G401 (cell line): ENCODE data around the gene CAPN9. TPM values are rescaled to one million over a fixed set of nuclear protein-coding genes. Genes with fewer than 3 reads are reported as not detected.
"Not testable (repeated sequence)": the region's sequence is repeated elsewhere in the genome, so short reads cannot be mapped to it uniquely, and the experiment has no call there.

Experiments used
- DNase-seq: peaks from one replicate; pipeline ENCODE4 v3.0.0-alpha.2; 2015; ENCODE audit warnings: low spot score
- in situ Hi-C: cut with HindIII; loops from 2 replicates; pipeline ENCODE4 v1.10.0; 2016; ENCODE audit warnings: low sequenced_read_pairs, mixed read lengths
- total RNA-seq: library from RNA; depleted of rRNA; stranded (reverse); fragments of >200 nt; shearing (Covaris generic); gene quantifications from 2 replicates; pipeline ENCODE4 v1.2.3, GENCODE V29; 2014; rRNA removed

CAPN9 gene
- total RNA-seq, 1 experiment from 2014 or later: 0.20 TPM

DNA sequence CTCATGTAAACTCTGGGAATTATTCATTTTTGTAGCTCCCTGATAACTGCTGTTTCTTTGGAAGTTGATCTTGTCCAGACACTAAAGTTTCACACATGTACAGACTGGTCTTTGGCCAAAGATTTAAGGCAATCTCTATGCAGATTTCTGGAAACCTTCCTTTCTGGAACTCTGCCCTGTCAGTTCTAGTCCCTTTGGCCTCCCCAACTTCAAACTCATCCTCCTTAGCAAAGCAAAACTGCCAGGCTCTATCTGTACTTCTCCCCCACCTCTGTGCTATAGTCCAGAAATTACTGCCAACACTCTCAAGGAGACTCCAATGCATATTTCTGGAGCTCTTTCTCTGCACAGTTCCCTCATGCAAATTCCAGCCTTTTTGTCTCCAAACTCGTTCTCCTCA is 84.6 kb downstream of the CAPN9 start:
- no peak for DNase-seq
- in situ Hi-C loops: no loop called here

DNA sequence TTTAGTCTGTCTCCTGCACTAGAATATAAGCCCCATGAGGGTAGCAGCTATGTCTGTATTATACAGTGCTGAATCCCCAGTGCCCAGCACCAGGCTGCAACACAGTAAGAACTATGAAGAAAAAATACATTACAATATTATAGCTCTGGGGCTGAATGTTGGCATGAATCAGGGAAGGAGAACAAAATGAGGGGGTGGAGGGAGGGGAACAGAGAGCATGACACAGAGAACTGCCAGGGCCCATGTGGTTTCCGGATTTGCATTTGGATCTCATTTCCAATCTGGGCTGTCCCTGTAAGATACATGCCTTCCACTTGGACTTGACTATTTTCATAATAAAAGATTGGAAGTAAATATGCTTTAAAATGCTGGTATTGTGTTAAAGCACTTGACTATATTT is 85.3 kb downstream of the CAPN9 start:
- no peak for DNase-seq
- in situ Hi-C loops: no loop called here

DNA sequence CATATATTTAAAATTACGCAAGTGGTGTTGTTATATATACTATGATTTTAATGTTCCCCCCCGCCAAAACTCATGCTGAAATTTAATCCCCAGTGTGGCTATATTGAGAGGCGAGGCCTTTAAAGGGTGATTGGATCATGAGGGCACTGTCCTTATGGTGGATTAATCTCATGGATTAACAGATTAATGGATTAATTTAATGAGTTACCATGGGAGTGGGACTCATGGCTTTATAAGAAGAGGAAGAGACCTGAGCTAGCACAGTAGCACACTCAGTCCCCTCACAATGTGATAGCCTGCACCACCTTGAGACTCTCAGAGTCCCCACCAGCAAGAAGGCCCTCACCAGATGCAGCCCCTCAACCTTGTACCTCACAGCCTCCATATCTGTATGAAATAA is 86.3 kb downstream of the CAPN9 start:
- in situ Hi-C loops: no loop called here
- no peak for DNase-seq

DNA sequence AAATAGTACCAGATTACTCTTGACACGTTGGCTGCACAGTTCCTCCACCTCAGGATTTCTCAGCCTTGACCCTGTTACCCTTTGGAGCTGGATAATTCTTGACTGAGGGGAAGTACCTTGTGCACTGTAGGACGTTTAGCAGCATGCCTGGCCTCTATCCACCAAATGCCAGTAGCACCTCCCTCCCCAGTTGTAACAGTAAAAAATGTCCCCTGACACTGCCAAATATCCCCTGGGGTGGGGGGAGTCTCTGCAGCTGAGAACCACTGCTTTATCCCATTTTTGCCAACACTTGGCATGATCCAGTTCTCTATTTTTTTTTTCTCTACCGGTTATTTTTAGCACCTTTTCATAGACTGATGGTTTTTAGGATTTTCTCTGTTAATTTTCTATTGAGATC is 87.1 kb downstream of the CAPN9 start:
- in situ Hi-C loops: no loop called here
- DNase-seq: no peak

DNA sequence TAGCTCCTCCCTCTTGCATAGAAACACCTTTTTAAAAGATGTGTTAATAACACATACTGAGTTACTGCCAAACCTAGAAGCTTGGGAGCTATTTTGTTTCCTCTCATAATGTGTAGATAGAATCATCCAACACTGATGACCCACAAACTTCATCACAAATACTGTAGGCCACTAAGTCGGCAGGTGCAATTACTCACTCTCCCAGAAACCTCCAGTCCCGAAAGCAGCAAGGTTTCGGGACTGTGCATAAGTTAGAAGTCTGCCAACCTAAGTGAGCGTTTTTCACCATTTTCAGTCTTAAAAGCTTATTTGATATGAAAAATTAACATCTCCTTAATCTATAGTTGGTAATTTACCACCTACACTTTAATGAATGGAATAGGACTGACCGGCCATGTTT is 89.2 kb downstream of the CAPN9 start:
- in situ Hi-C loops: no loop called here
- no peak for DNase-seq

DNA sequence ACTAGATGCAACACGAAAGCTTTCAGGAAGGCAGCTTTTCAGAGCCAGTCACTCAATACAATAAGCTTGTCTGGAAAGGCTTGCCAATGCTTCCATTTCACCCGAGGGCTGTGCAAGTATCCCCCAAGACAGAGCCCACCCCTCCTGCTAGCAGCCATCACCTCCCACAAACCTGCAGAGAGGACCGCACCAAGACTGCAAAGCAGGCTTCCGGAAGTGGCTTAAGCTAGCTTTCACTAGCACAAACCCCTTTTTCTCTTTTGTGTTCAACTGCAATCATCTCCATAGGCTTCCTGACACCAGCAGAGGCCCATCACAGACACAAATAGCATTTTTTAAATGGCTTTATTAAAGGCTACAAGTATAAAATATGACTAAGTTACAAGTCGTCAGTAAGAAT is 89.6 kb downstream of the CAPN9 start:
- DNase-seq: no peak
- in situ Hi-C loops: no loop called here

DNA sequence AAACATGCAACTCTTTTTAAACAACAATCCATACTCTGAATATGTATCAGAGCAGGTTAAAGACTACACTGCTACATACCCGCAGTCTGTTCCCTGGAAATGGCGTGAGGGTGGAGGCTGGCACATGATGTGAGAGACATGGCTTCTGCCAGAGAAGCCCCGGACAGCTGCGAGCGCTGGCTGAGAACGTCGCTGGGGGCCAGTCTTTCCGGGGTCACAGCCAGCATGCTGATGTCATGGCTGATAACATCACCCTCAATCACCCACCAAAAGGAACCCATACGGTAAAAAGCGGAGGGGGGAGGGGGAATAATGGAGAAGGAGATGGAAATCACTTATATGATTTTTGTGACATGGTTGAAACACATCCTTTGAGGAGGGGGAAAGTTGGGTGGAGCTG is 92.0 kb downstream of the CAPN9 start:
- no peak for DNase-seq
- in situ Hi-C loops: no loop called here

DNA sequence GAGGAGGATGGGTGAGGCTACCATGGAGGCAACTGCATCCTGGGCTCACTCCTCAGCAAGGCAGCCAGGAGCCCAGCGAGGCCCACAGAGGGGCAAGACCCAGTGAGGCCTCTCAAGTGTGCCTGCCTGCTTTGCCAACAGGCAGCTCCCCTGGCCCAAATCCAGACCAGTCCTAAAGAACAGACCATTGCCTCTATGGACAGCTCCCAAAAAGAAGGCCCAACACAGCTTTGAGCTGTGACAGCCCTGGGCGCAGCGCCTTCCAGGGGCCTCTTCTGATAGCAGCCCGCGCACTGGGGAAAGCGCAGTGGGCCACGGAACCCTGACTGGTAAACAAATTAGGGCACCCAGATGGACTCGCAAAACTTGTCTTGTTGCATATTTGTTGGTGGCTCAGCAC is 95.6 kb downstream of the CAPN9 start:
- DNase-seq: no peak
- in situ Hi-C loops: no loop called here

DNA sequence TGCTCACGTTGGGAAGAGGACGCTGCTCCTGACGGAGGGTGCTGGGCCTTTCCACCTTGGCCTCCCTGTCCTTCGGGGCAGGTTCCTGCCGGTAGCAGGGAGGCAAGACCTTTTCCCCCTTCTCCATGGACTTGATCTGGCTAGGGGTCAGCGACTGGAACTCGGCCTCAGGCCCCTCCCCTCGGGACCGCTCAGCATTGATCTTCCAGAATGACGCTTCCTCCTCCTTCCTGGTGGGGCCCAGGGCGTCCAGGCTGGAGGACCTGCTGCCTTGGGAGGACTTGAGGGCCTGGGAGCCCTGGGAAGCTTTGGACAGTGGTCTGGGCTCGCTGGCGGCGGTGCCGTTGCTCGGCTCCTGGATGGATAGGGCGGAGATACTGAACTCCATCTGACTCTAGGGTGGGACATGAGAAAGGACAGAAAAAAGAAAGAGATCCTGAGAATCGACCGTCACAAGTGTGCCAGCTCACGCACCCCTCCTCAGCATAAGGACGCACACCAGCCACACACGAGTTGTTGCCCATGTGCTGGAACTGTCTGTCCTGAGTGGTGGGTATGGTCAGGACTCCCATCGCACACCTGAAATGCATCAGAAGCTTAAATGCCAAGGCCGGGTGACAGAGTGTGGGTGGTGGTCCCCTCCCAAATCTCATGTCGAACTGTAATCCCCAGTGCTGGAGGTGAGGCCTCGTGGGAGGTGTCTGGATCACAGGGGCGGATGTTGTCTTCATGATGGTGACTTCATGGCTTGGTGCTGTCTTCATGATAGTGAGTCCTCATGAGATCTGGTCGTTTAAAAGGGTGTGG is 96.5 kb downstream of the CAPN9 start:
- DNase-seq: no peak
- in situ Hi-C loops: no loop called here

DNA sequence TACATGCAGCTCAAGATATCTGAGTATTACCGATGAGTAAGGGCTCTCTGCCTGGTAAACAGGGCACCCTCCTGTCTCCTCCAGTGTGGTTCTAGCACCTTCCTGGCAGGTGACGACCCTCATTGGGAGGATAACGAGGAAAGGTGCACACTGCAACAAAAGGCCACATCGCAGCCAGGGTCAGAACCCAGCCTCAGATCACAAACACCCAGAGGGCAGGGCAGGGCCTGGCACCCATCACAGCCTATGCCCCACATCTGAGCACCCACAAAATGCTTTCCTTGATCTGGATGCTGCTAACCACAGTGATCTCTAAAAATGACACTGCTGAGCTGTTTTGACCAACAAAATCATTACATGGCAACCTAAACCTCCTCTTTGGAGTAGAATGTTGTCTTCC is 97.4 kb downstream of the CAPN9 start:
- no peak for DNase-seq
- in situ Hi-C loops: no loop called here

DNA sequence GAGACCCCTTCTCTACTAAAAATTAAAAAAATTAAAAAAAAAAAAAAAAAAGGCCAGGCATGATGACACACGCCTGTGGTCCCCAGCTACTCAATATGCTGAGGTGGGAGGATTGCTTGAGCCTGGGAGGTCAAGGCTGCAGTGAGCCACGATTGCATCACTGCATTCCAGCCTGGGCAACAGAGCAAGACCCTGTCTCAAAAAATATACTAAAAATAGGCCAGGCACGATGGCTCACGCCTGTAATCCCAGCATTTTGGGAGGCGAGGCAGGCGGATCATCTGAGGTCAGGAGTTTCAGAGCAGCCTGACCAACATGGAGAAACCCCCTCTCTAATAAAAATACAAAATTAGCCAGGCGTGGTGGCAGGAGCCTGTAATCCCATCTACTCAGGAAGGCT is 98.0 kb downstream of the CAPN9 start:
- DNase-seq, in situ Hi-C loops: not testable (repeated sequence)

DNA sequence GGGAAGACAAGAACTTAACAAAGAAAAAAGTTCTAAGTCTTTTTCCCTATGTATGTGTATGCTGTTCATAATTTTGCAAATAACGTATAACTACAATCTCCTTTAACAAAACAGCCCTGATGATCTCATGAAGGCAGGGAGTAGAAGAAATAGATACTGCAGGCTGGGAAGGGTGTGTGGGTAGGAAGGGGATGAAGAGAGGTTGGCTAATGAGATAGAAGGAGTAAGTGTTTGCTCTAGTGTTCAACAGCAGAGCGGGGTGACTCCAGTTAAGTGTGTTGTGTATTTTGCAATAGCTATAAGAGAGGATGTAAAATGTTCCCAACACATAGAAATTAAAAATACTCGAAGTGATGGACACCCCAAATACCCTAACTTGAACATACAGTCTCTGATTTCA is 101.0 kb downstream of the CAPN9 start:
- in situ Hi-C loops: no loop called here
- DNase-seq: no peak

DNA sequence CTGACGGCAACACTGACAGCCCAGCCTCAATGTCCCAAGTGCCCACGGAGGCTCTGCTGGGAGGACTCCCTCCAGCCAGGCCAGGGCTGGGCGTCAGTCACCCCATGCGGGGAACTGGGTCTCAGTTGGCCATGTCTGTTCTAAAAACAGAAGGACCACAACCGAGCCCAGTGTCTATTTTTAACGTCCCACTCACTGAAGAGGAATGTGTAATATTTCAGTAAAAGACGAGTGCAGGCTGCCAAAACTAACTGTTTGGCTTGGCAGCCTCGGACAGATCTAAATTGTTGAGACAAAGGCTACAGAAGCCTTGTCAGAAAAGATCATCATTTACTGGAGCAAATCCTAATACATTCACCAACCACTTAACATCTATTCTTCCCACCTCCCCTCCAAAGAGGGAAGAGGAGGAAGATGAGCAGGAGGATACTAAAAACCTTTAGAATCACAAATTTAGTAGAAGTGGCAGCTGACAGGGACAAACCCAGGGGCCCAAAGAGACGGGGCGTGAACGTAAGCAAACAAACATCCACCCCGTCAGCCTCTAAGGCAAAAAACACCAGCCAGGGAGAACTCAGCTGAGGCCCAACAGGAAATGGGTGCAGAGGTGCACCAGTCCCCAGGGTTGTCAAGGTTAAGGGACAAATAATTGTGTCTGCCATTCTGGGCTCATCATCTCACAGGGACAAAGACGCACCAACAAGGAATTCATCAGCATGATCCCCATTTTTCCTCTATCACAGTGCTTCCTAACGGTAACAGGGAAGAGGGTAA is 102.5 kb downstream of the CAPN9 start:
- DNase-seq: peak; percentile 33
- in situ Hi-C loops: no loop called here

DNA sequence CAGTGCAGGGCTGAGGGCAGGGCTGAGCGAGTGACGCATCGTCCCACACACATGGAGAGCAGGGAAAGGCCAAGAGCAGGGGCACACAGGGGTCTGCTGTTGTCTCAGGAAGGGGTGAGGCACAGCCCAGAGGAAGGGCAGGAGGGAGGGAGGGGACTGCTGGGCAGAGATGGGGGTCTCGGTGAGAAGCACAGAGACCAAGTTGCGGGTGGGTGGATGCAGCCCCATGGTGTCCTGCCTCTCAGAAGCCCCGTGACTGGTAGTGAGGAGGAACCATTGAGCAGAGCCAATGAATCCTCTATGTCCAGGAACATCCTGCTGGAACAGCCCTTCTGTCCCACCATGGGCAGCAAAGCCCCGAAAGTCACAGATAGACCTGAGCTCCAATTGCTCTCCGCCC is 103.4 kb downstream of the CAPN9 start:
- no peak for DNase-seq
- in situ Hi-C loops: no loop called here

DNA sequence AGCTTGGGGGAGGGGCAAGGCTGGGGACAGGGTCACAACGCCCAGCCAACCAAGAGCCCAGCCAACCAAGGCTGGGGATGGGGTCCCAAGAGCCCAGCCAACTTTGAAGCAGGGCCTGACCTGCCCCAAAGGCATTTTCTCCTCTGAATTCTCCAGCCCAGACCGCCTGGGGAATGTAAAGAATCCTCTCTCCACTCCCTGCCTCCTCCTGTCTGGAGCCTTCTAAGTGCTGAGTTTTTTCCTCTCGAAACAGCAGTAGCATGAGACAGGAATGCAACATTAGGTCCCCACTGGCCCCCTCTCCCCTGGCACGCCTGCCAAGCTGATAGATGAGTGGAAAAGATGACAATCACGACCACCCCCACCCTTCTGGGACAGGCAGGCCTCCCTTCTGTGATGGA is 104.1 kb downstream of the CAPN9 start:
- in situ Hi-C loops: no loop called here
- DNase-seq: no peak

Other genes with a start within 250 kb of the CAPN9 start
- 24.5 and 35.5 TPM in 2 replicates for gene COG2, start 104.9 kb upstream of the CAPN9 start, total RNA-seq
- not detected in 2 replicates for gene AGT, start 33.3 kb upstream of the CAPN9 start, total RNA-seq
- 22.6 and 35.6 TPM in 2 replicates for gene C1orf198, start 121.1 kb downstream of the CAPN9 start, total RNA-seq
- 3.5 and 14.8 TPM in 2 replicates for gene TTC13, start 231.5 kb downstream of the CAPN9 start, total RNA-seq
- 12.2 and 13.5 TPM in 2 replicates for gene ARV1, start 231.7 kb downstream of the CAPN9 start, total RNA-seq